Measurements from ENCODE around the gene DDIAS.
"Not testable (repeated sequence)": the region's sequence is repeated elsewhere in the genome, so short reads cannot be mapped to it uniquely, and the experiment has no call there.

The DDIAS gene

GRCh38 chr11:82889133-82890001, 12.2 kb upstream of the DDIAS start:
- no peak for DNase-seq

GRCh38 chr11:82890002-82890341, 11.6 kb upstream of the DDIAS start:
- no peak for DNase-seq

GRCh38 chr11:82890936-82891335, 10.6 kb upstream of the DDIAS start:
- DNase-seq: no peak

GRCh38 chr11:82892611-82893169, 8.8 kb upstream of the DDIAS start:
- DNase-seq: no peak

GRCh38 chr11:82895437-82896091, 6.0 kb upstream of the DDIAS start:
- no peak for DNase-seq

GRCh38 chr11:82896183-82896582, 5.4 kb upstream of the DDIAS start:
- no peak for DNase-seq

- DNase-seq: no peak
Observed at GRCh38 chr11:82898241-82898640, 3.3 kb upstream of the DDIAS start.

- DNase-seq: no peak
Observed at GRCh38 chr11:82899186-82899820, 2.2 kb upstream of the DDIAS start.

- DNase-seq: no peak
Observed at GRCh38 chr11:82899957-82900276, 1.6 kb upstream of the DDIAS start.

- DNase-seq: peak; percentile 99
Observed at GRCh38 chr11:82900277-82901164, 1.0 kb upstream of the DDIAS start, which contains the start of gene PRCP. Gene PRCP, minus strand, starts transcription at chr11:82900430. Its CDS starts 28 bp downstream, at chr11:82900402.

GRCh38 chr11:82901922-82902485, 468 bp downstream of the DDIAS start:
- DNase-seq: no peak

GRCh38 chr11:82902880-82903279, 1.3 kb downstream of the DDIAS start:
- no peak for DNase-seq

- no peak for DNase-seq
Observed at GRCh38 chr11:82903843-82904586, 2.5 kb downstream of the DDIAS start.

- no peak for DNase-seq
Observed at GRCh38 chr11:82906236-82906635, 4.7 kb downstream of the DDIAS start.

- no peak for DNase-seq
Observed at GRCh38 chr11:82906931-82907330, 5.4 kb downstream of the DDIAS start.

- no peak for DNase-seq
Observed at GRCh38 chr11:82907371-82907770, 5.8 kb downstream of the DDIAS start.

GRCh38 chr11:82908311-82908710, 6.8 kb downstream of the DDIAS start:
- no peak for DNase-seq

GRCh38 chr11:82909015-82909640, 7.6 kb downstream of the DDIAS start:
- DNase-seq: no peak

- DNase-seq: not testable (repeated sequence)
Observed at GRCh38 chr11:82919786-82920185, 18.2 kb downstream of the DDIAS start.

GRCh38 chr11:82920227-82920626, 18.7 kb downstream of the DDIAS start:
- DNase-seq: not testable (repeated sequence)
